ENCODE results near the gene RAB34. TPM values are rescaled to one million over a fixed set of nuclear protein-coding genes. Genes with fewer than 3 reads are reported as not detected.
"Not testable (repeated sequence)": the region's sequence is repeated elsewhere in the genome, so short reads cannot be mapped to it uniquely, and the experiment has no call there.

The RAB34 gene
- total RNA-seq, 1 donor = 27.0 TPM

- H3K4me1 ChIP-seq (ENCODE audit: insufficient read depth, low read length) = peaks cover 62% of the 10 kb centered on the region
- H3K4me3 ChIP-seq (ENCODE audit: low read length) = no peak overlapping the region
- H3K9me3 ChIP-seq (ENCODE audit: low read depth, low read length) = no peaks in the 10 kb centered on the region
- H3K27me3 ChIP-seq (ENCODE audit: insufficient read depth, low read length) = no peaks in the 10 kb centered on the region
Measured at GRCh38 chr17:28738680-28739384, 21.2 kb upstream of the RAB34 start.

DNA sequence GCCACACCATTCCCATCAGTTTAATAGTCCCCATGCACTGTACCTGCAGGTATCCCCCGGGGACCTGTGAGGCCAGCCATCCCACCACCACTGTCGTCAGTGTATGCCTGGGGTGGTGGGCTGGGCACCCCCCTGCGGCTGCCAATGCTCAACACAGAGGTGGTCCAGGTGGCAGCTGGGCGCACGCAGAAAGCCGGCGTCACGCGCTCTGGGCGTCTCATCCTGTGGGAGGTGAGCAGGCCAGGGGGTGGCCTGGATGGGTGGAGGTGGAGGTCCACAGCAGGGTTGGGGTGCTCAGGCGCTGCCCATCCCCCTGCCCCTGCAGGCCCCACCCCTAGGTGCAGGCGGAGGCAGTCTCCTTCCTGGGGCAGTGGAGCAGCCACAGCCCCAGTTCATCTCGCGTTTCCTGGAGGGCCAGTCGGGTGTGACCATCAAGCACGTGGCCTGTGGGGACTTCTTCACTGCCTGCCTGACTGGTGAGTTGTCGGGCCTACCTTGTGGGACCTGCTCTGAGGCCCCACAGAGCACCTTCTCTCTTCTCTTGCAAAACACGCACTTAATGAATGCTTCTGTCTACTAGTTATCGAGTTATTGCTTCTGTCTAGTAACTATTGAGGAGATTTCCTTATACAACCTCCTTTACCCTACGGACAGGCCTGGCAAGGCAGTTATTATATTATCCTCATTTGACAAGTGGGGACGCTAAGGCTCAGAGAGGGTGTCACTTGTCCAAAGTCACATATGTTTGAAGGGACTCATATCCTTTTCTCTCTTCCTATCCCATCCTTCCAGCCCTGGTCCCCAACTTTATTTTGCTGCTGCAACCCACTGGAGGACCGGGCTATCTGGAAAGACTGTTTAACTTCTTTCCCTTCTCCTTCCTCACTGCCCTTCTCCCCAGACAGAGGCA is 20.4 kb upstream of the RAB34 start:
- no peak overlapping the region for H3K4me3 ChIP-seq (ENCODE audit: low read length)
- H3K4me1 ChIP-seq (ENCODE audit: insufficient read depth, low read length) = peaks cover 55% of the 10 kb centered on the region

GRCh38 chr17:28737316-28737715 is 19.6 kb upstream of the RAB34 start:
- Histone ChIP-seq H3K4me3 (ENCODE audit: low read length) (no peak overlapping the region), H3K4me1 (ENCODE audit: insufficient read depth, low read length) (peaks cover 48% of the 10 kb centered on the region), H3K27me3 (ENCODE audit: insufficient read depth, low read length) (no peaks in the 10 kb centered on the region), H3K9me3 (ENCODE audit: low read depth, low read length) (no peaks in the 10 kb centered on the region)

More for the DNA sequence above, 20.4 kb upstream of the RAB34 start:
- H3K9me3 ChIP-seq (ENCODE audit: low read depth, low read length) = no peaks in the 10 kb centered on the region
- H3K27me3 ChIP-seq (ENCODE audit: insufficient read depth, low read length) = no peaks in the 10 kb centered on the region

GRCh38 chr17:28735913-28736769 is 18.5 kb upstream of the RAB34 start:
- not testable (repeated sequence) for H3K27me3 ChIP-seq (ENCODE audit: insufficient read depth, low read length); H3K9me3 ChIP-seq (ENCODE audit: low read depth, low read length); H3K4me3 ChIP-seq (ENCODE audit: low read length)
- peaks cover 36% of the 10 kb centered on the region for H3K4me1 ChIP-seq (ENCODE audit: insufficient read depth, low read length)

GRCh38 chr17:28735242-28735722 is 17.6 kb upstream of the RAB34 start:
- Histone ChIP-seq H3K27me3 (ENCODE audit: insufficient read depth, low read length) (no peaks in the 10 kb centered on the region), H3K4me1 (ENCODE audit: insufficient read depth, low read length) (peaks cover 28% of the 10 kb centered on the region), H3K9me3 (ENCODE audit: low read depth, low read length) (no peaks in the 10 kb centered on the region), H3K4me3 (ENCODE audit: low read length) (no peak overlapping the region)

- H3K4me1 ChIP-seq (ENCODE audit: insufficient read depth, low read length) = peaks cover 30% of the 10 kb centered on the region
- no peak overlapping the region for H3K4me3 ChIP-seq (ENCODE audit: low read length)
- H3K27me3 ChIP-seq (ENCODE audit: insufficient read depth, low read length) = no peaks in the 10 kb centered on the region
- no peaks in the 10 kb centered on the region for H3K9me3 ChIP-seq (ENCODE audit: low read depth, low read length)
Measured at GRCh38 chr17:28734712-28735241, 17.1 kb upstream of the RAB34 start.

DNA sequence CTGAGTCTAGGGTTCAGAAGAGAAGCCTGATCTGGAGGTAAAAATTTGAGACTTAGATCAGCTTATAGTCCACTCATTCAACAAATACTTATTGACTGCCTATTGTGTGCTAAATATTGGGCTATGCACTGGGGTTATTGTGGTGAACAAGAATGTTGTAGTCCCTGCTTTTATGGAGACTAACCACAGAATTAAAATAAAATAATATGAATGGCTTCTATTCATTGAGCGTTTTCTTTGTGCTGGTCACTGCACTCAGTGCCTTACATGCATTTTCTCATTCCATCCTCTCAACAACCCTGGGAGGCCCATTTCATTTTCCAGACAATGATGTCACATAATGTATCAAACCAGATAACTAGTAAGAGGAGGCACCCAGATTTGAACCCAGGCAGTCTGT is 15.7 kb upstream of the RAB34 start:
- H3K4me1 ChIP-seq (ENCODE audit: insufficient read depth, low read length) = peaks cover 27% of the 10 kb centered on the region
- no peaks in the 10 kb centered on the region for H3K27me3 ChIP-seq (ENCODE audit: insufficient read depth, low read length)
- H3K4me3 ChIP-seq (ENCODE audit: low read length) = no peak overlapping the region
- H3K9me3 ChIP-seq (ENCODE audit: low read depth, low read length) = no peaks in the 10 kb centered on the region

- Histone ChIP-seq H3K4me3 (ENCODE audit: low read length) (no peak overlapping the region), H3K4me1 (ENCODE audit: insufficient read depth, low read length) (peaks cover 44% of the 10 kb centered on the region), H3K9me3 (ENCODE audit: low read depth, low read length) (no peaks in the 10 kb centered on the region), H3K27me3 (ENCODE audit: insufficient read depth, low read length) (no peaks in the 10 kb centered on the region)
Measured at GRCh38 chr17:28729950-28730330, 12.3 kb upstream of the RAB34 start.

GRCh38 chr17:28728364-28729200 is 10.9 kb upstream of the RAB34 start, which contains the start of gene NEK8:
TSS of gene NEK8 (plus strand) at chr17:28728788. CDS start at chr17:28728814, 26 bp downstream.
- Histone ChIP-seq H3K4me3 (ENCODE audit: low read length) (peak within 1 kb of the TSS; percentile 58), H3K27me3 (ENCODE audit: insufficient read depth, low read length) (no peaks in the 10 kb centered on the region), H3K9me3 (ENCODE audit: low read depth, low read length) (no peaks in the 10 kb centered on the region), H3K4me1 (ENCODE audit: insufficient read depth, low read length) (peaks cover 52% of the 10 kb centered on the region)

DNA sequence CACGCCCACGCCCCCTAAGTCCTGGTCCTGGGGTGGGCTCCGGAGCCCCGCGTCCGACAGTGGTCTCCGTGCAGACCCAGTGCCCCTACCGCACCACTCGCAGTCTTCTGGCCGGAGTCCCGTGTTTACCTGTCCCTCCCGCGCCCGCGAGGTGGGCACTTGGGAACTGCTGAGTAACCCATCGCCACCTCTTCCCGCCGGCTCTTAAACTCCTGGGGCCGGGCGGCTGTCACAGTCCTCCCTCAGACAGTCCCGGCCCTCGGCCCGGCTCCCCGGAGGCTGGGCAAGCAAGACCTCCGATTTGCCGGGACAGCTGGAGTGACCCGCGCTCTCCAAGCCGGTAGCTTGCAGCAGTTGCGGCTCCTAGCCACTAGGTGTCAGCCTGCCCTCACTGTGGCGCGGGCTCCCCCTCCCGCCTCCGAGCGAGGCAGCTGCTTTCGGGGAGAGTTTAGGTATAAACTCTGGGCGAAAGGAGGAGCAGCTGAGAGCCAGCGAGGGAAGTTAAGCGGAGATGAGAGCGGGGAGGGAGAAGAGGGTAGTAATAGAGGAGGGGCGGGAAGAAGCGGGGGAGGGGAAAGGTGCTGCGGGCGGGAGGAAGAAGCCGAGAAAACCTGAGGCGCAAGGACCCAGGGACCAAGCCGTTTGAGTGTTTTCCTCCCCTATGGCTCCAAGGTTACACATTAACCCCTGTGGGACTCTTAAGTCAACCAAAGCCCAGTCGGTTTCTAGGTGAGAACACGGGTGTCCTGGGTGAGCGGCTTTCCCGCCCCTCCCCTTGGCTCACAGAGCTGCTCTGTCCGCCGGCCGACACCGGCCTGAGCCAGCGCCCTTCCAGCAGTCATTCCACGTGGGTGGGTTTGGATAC is 9.2 kb upstream of the RAB34 start:
- H3K4me1 ChIP-seq (ENCODE audit: insufficient read depth, low read length) = peaks cover 66% of the 10 kb centered on the region
- H3K9me3 ChIP-seq (ENCODE audit: low read depth, low read length) = no peaks in the 10 kb centered on the region
- no peaks in the 10 kb centered on the region for H3K27me3 ChIP-seq (ENCODE audit: insufficient read depth, low read length)
- H3K4me3 ChIP-seq (ENCODE audit: low read length) = peak overlapping the region; percentile 44

DNA sequence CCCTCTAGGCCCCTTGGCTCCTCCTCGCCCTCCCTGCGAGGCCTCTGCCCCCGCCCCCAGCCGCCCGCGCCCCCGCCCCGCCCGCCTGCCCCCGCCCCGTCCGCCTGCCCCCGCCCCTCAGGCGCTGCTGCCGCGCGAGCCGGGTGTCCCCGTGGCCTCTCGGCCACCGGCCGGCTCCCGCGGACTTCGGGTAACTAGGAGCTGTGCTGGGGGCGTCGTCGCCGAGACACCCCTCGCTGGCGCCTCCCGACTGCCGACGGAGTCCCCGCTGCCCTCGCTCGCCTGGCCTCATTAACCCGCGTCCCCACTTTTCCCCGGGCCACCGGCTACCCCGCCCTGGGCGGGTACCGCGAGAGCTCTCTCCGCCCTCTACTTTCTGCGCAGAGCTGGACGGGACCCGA is 8.6 kb upstream of the RAB34 start, which contains the start of gene TLCD1:
Gene TLCD1, minus strand, starts transcription at position 8 of the 401 bp plus-strand sequence. CDS start 136 bp downstream, outside the sequence.
- H3K9me3 ChIP-seq (ENCODE audit: low read depth, low read length) = no peaks in the 10 kb centered on the region
- peaks cover 72% of the 10 kb centered on the region for H3K4me1 ChIP-seq (ENCODE audit: insufficient read depth, low read length)
- H3K27me3 ChIP-seq (ENCODE audit: insufficient read depth, low read length) = no peaks in the 10 kb centered on the region
- H3K4me3 ChIP-seq (ENCODE audit: low read length) = peak within 1 kb of the TSS; percentile 44

DNA sequence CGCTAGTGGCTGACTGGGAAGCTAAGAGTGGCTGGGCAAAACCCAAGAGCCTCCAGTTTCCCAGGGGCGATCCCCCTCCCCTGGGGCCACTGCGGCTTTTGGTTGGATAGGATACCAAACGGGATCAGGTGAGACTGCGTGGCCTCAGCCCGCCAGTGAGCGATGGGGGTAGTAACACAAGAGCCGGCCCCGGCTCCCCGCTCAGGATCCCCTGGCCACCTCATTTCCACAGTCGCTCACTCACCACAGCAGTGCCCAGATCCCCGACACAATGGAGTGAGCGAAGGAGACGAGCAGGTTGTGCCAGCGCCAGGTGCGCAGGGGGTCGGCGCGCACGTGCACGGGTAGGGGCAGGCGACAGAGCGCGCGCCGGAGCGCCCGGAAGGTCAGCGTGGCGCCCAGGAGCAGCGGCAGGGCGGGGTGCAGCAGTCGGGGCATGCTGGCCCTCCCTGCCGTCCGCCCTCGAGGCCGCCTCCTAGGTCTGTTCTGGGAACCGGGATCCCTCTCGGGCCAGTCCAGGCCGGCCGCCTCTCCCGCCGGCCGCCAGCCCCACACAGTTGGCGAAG is 8.1 kb upstream of the RAB34 start:
- H3K27me3 ChIP-seq (ENCODE audit: insufficient read depth, low read length) = no peaks in the 10 kb centered on the region
- H3K4me1 ChIP-seq (ENCODE audit: insufficient read depth, low read length) = peaks cover 77% of the 10 kb centered on the region
- H3K4me3 ChIP-seq (ENCODE audit: low read length) = peak overlapping the region; percentile 28

More for the DNA sequence above, 8.1 kb upstream of the RAB34 start:
- H3K9me3 ChIP-seq (ENCODE audit: low read depth, low read length) = no peaks in the 10 kb centered on the region

Measured in mononuclear cell (primary cell).